GM19324 (cell line): Measurements from ENCODE around the gene NR2F6.

Experiments used
- ATAC-seq: cut with Tn5 transposase; IDR thresholded peaks from one replicate; pipeline ENCODE4 v1.9.1; 2021; ENCODE audit warnings: mild to moderate bottlenecking, moderate library complexity; ENCODE audit not compliant: unreplicated experiment, low FRiP score

NR2F6 gene

GRCh38 chr19:17264641-17264979, 18.9 kb upstream of the NR2F6 start, which contains the start of gene USHBP1:
Gene USHBP1 (minus strand): TSS chr19:17264745. CDS start chr19:17264299, 446 bp downstream.
- ATAC-seq = no peak

DNA sequence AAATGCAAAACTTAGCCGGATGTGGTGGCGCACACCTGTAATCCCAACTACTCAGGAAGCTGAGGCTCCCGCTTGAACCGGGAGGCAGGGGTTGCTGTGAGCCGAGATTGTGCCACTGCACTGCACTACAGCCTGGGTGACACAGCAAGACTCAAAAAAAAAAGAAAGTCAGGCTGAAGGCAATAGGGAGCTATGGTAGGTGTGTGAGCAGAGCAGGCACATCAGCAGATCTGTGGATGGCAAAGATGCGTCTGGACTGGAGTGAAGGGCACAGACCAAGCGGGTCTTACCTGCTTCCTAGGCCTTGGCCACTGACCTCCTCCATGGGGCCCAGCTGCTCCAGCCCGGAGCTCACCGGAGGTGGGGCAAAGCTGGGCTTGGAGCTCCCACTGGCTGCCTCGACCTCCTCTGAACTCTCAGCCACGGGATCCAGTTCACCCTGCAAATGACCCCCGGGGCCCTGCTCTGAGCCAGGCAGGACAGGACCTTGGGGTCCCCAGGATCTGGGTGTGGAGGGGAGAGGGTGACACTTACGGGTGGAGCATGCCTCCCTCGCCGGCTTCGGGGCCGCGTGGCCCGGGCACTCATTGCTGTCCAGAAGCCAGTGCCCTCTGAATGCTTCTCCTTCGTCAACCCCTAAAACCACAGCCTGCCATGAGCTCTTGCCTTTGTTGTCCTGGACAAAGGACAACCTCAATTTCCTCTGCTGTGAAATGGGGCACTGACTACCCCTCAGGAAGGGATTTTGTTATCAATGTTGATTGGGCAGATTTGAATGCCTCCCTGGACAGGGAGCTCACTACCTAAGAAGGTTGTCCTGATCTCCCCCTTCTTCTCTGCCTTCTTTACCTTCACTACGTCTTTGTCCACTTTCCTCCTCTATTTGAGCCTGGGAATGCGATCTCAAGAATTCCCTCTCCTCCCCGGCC, 18.3 kb upstream of the NR2F6 start:
- ATAC-seq = no peak

- no peak for ATAC-seq
These were observed 16.8 kb upstream of the NR2F6 start for GRCh38 chr19:17262557-17262956.

DNA sequence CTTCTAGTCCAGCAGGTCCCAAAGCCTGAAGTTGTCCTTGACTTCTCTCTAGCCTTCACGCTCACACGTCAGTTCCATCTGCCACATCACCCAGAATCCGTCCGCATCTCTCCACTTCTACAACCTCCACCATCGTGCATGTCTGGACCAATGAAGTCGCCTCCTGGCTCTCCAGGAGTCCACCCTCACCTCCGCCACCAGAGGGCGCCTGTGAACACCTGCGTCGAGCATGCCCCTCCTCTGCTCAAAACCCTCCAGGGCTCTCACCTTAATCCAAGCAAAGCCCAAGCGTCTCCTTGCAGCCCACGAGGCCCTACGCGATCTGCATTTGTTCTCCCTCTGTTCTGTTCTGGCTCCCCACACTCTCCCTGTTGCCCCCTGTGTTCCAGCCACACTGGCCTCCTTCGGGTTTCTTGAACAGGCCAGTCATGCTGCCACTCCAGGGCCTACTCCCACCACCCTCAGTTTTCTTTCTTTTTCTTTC, 15.2 kb upstream of the NR2F6 start:
- peak; percentile 77 for ATAC-seq

DNA sequence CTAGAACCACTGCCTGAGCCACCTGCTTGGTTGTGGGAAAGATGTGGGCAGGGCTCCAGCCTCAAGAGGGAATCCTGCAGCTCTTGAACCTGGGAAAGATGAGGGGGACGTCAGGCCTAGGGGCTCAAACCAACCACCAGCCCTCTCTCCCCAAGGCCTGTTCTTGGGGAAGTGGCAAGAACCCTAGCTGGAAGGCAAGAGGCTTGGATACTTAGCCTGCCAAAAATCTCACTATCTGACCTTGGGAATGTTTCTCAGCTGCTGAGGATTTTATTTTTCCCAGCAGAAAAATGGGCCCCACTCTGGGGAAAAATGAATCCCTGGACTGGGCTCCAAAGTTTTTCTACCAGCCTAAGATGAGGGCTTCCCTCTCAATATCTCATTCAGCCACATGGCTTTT, 14.2 kb upstream of the NR2F6 start:
- no peak for ATAC-seq

GRCh38 chr19:17259118-17259780, 13.5 kb upstream of the NR2F6 start:
- ATAC-seq = no peak

- no peak for ATAC-seq
These were observed 10.4 kb upstream of the NR2F6 start for GRCh38 chr19:17256130-17256529.

GRCh38 chr19:17255150-17255621, 9.5 kb upstream of the NR2F6 start:
- no peak for ATAC-seq

- ATAC-seq = no peak
These were observed 8.9 kb upstream of the NR2F6 start for GRCh38 chr19:17254636-17255035.

DNA sequence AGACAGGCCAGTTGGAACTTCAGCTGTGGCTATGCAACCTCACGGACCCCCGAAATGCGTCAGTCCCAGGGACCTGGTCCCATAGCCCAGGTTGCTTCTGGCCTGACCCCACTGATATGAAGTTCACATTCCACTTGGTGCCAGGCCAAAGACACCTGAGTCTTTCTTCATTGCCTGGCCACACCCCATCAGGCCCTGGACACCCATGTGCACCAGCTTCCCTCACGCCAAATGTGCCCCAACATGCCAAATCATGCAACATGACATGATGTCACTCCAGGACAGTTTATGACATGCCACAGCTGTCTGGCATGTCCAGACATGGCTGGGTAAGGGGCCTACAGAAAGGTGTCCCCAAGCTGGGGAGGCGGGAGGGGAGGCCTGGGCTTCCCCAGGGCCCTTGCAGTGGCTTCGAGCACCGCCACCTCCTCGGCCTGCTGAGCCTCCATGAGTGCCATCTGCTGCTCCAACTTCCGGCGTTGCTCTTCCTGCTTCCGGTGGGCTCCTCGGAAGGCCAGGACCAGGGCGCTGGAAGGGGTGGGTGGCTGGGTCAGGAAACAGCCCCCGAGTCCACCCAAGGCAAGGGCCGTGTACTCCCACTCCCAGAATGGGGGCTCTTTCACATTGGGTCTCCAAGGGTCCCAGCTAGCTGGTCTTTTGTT, 4.3 kb upstream of the NR2F6 start:
- ATAC-seq = no peak

- no peak for ATAC-seq
These were observed 2.5 kb upstream of the NR2F6 start for GRCh38 chr19:17248011-17248776.

- no peak for ATAC-seq
These were observed 1.1 kb upstream of the NR2F6 start for GRCh38 chr19:17246681-17247425.

GRCh38 chr19:17244618-17245534, 843 bp downstream of the NR2F6 start:
- ATAC-seq = no peak

DNA sequence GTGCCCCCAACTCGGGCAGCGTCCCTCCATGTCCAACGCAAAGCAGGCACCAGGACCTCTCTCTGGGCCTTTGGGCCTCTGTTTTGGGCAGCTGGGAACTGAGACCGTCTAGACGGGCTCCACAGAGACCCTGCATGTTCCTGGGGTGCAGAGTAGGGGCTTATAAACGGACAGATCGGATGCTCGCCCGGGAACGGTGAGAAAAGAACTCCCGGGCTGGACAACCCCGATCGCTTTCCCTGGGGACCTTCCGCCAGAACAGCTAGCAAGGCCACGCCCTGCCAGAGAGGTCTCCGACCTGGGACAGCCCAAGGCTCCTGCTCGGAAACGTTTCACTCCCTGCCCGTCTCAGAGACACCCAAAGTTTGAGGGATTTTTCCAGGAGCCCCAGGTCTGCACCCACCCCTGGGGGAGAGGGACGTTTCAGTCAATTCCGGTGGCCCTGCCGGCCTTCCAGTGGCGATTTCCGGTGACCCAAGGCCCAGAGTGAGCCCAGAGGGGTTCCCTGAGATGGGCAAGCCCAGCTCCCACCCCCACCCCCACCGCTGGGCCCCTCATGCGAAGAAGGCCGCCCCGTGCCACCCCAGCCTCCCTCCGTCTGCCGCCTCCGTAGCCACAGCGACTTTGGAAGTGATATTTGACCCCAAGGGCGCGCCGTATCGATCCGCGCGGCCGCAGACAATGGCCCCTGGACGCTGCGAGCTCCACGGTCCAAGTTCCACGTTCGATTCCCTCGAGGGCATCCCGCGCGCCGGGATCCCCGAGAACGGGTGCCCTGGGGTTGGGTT, 1.7 kb downstream of the NR2F6 start:
- ATAC-seq = no peak

DNA sequence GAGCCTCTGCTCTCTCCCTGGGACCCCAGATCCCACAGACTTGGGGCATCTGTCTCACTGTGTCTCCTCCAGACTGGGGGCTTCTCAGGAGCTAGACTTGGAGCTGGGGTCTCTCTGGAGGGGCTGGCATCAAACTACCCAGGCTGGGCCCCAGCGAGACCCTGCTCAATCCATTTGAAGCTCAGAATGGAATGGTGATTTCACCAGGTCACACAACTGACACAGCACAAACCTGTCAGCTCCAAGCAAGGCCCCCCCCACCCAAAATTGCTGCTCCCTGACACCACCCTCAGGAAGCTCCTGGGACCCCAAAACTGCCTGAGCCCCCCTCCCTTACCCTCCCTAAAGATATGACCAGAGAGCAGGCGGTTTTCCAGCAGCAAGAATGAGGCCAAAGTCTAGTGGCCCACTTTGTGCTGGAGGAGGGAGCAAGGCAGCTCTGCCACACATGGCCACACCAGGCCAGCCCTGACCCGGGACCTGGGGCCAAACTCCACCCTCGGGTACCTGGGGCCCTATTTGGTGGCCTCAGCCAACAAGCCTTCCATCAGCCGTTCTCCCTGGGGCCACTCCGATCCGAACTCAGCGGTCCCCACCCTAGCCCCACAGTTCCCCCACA, 2.4 kb downstream of the NR2F6 start:
- ATAC-seq = no peak

DNA sequence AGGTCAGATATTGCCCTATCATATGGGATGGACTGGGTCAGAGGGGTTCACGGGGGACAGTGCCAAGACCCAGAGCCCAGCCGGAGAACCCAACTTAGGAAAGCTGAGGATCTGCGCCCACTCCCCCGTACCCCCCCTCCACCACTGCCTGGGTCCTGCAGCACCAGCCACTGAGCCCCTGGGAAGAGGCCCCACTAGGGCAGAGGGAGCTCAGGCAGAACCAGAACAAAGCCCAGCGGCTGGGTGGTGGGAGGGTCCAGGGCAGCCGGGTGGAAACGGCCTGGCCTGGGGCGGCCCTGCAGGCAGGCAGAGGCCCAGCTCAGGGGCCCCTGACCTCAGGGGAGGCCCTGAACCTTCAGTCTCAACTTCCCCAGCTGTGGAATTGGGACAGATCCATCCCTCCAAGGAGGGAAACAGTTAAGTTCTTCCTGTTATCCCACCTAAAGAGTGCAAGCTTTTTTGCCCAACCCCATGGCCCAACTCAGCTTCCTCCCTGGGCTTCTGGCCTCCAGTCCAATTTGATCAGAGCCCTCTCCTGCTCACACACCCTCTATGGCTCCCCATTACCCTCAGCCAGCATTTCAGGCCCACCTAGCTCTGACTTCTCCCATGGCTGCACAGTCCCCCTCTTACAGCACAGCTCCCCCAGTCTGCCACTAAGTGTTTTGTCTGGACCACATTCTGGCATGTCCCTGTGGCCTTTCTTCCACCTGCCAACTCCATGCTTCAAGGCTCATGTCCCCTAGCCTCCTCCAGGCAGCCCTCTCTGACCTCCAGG, 3.1 kb downstream of the NR2F6 start:
- no peak for ATAC-seq
